ENCODE measurements around the gene CLEC20A.

CLEC20A gene
- 0 reads per million in 4 experiments for total RNA-seq

DNA sequence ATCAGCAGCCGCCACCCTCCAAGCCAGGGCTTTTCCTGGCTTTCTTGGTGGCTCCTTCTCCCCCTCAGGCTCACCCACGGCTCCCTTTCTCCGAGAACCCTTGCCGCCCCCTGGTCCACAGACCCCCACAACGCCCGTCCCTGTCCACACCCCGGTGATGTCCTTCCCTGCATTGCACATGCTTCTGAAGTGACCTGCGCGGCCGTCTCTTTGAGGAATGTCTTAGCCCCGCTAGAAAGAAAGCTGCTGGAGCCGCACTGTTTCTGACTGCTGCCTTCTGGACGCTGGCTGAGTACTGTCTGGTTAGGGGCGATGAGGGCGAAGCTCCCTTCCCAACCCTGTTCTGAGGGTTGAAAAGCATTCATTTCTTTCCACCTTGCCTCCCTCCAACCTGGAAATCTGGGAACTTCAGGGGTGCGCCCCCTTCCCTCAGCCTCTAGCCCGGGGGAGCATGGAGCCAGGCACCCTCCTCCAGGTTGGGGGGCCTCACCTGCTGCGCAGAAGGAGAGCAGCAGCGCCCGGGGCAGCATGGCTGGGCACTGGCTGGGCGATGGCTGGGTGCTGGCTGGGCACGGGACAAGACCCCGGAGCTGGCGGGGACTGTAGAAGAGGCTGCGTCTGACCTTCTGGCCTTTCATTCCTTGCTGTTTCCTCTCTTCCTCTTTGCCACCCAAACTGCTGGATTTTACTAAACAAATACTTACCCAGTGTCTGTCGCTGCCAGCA lies at the start of gene CLEC20A:
Gene CLEC20A (minus strand): TSS at position 555 of the 726 bp plus-strand sequence. CDS start 25 bp downstream, at position 530.
- no peak for DNase-seq

DNA sequence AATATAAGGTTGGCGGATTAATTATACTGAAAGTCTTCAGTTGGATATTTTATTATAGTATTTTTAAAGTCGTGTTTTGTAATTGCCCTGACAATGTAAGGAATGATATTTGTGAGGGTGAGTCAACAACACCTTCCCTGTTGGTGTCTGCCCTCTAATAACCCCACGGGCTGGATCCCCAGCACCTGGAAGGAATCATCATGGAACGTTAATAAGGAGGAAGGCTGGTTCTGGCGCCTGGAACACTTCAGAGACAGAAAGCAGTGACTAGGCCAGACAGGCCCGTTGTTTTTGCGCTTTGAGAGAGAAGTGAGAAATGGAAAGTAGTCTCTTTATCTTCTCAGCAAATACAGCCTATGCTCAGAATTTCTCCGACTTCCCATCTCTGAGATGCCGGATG lies 47.8 kb upstream of the CLEC20A start:
- DNase-seq = no peak

DNA sequence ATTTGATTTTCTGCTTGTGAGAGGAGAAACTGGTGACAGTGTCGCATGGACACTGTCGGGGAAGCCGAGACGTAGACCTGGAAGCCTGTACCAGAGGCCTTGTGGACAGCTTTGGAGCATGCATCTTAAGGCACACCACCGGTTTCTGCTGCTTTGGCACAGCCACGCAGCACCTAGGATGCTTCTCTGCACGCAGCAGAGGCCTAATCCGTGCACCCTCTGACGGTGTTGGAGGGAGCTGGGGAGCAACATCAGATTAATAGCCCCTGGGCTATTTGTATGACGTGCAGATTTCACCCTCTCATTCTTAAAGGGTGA lies 46.5 kb upstream of the CLEC20A start:
- DNase-seq = no peak

DNA sequence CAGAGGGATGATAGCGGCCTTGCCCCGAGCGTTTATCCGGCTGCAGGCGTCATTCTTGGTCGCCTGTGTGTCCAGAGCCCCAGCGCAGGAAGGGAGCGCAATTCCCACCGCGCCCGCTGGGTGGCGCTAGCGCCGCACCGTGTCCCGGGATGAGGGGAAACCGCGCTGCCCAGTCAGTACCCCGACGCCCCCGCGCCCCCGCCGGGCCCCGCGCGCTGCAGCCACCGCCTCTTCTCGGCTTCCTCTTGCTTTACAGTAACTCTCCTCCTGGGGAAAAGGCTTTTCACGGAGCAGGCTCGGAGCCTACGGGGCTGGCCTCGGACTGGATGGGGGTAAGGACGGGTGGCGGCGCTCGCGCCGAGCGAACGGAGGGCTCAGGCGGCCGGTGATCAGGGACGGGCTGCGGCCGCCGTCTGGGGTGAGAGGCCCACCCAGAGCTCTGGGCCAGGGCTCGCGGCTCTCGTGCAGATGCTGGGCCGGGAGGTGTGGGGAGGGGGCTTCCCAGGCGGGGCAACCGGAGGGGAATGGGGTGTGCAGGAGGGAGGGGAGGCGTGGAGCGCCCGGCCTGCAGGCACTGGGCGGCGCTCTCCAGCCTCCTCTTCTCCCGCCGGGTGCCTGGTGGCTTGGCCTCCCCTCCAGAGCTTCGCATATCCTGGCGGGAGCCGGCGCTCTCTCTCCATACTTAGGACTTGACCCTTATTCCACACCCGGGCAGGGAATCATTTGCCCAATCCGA lies 46.0 kb upstream of the CLEC20A start:
- peak; percentile 75 for DNase-seq

DNA sequence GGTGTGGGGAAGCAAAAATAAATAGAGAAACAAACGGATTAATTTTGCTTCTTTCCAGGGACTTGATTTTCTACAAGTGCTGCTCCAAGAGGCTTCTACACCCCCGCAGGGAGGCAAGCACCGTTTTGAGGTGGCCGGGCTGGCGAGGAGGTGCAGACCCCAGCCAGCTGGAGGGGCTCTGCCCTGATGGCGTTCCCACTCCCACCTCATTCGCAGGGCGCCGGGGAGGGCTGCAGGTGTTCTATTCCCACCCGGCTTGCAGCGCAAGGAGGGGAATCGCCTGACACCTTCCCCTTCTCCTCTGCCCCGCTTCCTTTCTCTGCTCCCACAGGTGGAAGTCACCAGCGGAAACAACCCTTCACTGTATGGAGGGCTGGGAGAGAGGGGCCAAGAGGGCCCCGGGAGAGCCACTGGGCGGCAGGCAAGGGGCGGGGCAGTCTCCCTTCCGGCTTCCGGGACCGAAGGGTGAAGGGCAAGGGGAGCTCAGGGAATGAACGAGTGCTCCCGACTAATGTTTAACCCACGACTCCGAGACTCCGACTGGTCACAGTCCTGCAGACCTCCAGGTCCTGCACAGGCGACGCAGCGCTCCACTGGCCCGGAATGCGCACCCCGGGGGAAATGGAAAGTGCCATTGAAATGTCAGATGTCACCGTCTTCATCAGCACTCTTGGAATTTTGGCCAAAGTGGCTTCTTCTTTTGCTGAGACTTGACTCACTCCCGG lies 45.2 kb upstream of the CLEC20A start:
- DNase-seq = peak; percentile 6

DNA sequence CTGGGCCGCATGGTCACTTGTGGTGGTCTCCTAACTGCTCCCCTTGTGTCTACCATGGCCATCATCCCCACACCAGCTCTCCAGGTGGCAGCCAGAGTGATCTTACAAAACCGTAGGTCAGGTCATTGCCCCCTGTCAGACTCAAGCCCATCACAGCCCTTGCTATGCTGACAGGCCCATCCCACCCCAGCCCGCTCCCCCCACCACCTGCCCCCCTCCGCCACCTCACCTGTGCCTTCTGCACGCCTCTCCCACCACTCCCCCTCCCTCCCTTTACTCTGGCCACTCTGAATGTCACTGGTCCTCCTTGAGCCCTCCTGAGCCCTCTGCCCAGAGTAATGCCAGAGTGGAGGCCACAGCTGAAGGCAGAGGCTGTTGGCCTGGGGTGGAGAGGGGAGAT lies 44.6 kb upstream of the CLEC20A start:
- DNase-seq = no peak

DNA sequence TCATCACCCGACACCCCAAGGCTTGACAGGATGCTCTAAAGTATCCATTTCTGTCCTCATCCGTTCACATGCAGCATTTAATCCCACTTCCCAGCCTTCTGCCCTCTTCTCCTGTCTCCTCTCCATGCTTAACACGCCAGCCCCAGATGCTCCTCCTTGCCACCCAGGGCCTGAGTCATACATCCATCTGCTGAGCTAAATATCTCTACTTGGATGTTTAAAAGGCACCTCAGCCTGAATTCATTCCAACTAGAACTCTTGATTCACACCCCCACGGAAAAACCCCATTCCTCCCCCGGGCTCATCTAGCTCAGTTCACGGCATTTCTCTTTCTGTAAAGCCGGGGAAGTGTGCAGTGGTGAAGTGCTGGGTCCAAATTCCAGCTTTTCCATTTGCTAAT lies 43.9 kb upstream of the CLEC20A start:
- no peak for DNase-seq

DNA sequence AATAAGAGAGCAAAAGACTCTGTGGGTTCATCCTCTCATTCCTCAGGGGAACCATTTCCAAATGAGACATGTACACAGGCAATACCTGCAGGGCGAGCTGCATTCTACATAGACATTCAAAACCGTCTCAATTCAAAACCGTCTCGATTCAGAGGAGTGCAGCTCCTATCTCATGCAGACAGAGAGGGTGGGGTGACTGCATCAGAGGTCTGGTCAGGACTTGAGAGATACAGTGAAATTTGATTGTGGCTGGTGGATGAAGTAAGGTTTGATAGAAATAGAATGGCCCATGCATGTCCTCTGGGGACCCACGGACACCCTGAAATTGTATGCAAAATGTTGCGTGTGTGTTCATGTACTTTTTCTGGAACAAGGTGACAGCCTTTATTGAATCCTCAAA lies 43.4 kb upstream of the CLEC20A start:
- no peak for DNase-seq

DNA sequence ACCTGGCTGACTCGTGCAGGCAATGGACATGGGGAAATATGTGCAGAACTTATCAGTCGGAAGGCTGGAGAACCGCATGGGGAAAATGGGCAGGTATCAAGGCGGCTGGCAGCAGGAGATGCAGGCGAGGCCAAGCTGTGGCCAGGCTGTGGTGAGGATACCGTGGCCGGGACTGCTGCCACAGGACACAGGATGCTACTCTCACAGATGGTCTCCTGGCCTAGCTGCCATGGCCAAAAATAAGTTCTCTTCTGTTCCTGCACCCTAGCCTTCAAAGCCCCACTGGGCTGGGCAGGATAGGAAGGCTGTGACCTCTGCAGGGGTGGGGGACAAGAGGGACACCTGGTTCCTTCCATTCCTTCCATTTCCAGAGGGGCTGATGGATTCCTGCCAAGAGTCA lies 42.5 kb upstream of the CLEC20A start:
- DNase-seq = no peak

DNA sequence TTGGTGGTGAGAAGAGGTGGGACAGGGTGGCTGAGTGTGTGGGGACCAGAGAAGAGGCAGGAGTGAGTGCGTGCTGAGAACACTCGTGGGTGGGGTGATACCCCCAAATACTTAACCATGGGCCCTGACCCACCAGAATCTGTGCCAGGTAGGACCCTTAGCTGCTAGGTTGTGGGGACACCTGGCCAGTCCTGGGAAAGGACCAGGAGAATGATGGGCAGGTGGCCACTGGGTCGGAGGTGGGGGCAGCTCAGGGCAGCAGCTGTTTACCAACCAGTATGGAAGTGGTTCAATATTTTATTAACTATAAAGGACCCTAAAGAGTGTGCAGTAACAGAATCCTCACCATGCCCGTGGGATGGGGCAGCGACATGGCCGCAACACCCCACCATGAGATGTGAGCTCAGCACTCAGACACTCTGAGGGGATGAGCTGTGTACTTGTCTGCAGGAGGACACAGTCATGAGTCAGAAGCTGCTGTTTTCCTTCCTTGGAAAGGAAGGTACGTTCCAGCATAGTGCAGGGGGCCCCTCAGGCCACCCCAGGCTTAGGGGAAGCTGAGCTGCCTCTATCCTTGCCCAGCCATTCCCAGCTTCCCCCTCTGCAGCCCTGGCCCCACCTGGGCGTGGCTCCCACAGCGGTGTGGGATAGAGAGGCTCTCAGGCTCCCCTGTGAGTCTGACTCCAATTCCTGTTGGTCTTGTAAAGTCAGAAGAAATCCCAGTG lies 41.6 kb upstream of the CLEC20A start:
- no peak for DNase-seq

DNA sequence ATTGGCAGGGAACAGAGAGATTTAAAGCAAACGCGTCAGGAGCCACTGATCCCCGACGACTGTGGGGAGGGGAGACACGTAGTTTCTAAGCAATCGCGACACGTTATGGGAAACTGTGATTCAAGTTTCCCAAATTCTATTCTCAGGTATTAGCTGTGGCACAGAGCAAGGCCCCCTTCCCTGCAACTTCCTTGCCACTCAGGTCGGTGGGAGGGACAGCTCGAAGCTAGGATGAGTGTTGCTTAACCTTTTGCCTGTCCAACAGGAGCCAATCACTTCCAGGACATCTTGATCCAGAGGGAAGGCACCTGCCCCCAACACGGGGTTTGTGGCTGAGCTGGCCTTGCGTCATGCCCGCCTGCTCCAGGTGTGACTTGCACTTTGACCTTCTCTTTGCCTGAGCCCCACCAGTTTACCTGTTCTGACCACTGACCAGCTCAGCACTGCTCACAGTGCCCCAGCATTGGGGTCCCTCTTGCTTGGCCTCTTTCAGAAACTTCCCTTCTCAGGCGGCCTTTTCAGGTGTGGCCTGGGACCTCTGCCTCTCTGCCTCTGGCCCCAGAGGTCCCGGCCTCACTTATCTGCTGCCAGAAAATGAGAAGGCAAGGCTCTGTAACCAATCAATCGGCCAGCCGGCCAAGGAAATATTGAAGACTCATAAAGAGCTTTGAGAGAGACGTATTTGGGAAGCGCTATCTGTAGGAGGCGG lies 40.8 kb upstream of the CLEC20A start:
- DNase-seq = no peak

DNA sequence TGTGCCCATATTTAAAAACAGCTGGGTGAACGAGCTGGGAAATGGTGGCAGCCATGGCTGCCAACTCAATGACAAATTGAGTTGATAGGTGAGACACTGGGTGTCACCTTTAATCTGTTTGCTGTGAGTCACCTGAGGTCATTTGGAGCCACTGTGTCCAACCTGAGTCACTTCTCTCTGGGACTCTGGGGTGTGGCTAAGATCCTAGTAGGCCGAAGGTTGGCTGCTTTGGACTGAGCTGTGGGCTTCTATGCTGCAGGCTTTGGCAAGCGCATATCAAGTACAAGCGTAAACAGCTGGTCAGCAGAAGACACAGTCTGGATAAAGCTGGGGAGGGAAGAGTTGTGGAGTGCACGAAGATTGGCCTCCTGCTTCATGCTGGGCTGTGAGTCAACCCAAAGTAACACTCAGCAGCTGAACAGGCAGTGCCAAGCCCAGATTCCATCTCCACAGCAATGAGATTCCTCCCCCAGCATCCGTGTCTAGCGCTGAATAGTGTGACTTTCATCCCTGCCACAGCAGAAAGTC lies 40.1 kb upstream of the CLEC20A start:
- no peak for DNase-seq

DNA sequence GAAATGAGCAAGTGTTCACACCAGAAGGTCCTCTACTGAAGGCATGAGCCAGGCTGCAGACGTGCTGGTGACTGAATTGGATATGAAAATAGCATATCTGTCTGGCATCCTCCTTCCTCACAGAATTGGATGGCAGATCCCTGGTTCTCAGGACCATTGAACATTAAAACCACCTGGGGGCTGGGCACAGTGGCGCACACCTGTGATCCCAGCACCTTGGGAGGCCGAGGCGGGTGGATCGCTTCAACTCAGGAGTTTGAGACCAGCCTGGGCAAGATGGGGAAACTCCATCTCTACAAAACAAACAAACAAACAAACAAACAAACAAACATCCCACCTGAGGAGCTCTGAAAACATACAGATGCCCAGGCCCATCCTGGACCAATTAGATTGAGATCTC lies 39.6 kb upstream of the CLEC20A start:
- no peak for DNase-seq

DNA sequence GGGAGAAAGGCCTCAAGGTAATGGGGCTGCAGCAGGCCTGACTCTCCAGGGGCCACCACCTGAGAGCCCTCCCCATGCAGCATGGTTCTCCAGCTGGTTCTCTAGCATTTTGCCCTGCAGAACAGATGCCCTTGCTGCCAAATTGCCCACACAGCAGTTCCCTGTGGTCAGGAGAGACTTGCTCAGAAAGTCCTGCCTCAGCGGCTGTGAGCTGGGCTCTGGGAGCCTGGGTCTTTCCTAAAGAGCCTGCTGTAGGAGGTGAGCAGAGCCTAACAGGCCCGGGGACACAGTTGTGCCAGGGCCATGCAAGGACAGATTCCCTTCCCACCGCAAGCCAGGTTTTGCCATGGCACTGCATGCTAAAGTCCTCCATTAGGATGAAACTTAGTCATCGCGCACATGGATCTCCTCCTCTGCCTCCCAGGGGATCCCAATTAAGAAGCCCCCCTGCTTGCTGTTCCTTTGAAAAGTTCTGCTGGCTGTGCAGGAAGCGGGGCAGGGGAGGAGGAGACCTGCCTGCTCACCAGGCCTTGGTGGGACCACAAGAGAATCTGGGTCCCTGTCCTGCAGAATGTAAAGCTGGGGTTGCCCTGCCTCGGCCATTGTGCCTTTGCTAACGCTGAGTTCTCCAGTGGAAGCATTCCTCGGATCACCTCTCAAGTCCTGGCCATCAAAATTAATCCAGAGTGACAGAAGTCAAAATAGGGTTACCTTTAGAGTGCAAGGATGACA lies 37.5 kb upstream of the CLEC20A start:
- no peak for DNase-seq

DNA sequence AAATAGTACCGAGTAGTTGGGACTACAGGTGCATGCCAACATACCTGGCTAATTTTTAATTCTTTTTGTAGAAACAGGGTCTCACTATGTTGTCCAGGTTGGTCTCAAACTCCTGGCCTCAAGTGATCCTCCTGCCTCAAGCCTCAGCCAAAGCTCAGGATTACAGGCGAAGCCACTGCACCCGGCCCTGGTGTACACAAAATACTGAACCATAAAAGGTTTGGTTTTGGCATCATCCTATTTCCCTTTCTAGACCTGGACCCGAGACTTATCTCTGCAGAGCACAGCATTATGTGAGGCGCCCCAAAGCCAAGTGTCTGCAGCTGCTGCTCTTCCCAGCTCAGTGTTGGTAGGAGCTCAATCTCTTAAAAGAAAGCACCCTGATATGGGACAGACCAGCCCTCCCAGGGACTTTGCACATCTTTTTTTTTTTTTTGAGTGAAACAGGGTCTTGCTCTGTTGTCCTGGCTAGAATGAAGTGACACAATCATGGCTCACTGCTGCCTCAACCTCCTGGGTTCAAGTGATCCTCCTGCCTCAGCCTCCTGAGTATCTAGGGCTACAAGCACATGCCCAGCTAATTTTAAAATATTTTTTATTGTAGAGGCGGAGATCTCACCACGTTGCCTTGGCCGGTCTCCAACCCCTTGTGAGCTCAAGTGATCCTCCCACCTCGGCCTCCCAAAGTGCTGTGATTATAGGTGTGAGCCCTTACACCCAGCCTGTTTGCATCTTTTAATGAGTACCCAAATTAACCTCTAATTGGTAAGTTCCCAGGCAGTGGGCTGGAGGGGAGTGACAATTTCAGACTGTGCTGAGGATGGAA lies 36.6 kb upstream of the CLEC20A start:
- DNase-seq = no peak

DNA sequence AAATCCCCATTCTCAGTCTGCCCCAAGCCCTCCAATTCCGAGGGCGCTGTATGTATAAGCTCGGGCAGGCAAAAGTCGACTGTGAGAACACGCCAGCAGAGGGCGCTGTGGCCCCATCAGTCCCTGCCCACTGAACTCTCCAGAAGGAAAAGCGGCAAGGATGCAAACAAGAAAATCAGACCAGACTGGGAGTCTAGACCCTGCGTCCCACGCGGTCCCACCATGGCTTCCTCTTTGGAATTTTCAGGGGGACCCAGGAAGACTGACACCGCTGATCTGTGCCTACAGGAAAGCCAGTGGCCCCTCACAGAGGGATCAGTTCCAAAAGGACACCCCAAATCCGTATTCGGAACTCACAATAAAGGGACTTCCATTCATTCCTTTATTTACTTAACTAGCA lies 35.6 kb upstream of the CLEC20A start:
- peak; percentile 59 for DNase-seq

DNA sequence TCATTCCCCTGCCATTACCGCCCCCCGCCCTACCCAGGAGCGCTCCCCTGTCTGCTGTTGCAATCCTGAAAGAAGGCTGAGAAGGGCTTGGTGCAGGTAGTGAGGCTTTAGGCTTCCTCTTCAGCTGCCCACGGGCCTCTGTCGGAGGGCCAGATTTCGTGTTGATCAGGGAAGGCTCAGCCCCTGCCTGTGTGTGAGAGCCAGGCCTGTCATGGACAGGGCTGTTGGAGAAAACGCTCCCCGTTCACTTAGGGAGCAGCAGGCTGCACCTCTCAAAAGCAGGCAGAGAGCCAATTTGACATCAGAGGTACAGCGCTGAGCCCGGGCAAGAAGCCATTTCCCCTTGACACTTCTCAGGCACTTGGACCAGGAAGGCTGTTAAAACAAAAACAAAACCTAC lies 35.1 kb upstream of the CLEC20A start:
- DNase-seq = no peak

DNA sequence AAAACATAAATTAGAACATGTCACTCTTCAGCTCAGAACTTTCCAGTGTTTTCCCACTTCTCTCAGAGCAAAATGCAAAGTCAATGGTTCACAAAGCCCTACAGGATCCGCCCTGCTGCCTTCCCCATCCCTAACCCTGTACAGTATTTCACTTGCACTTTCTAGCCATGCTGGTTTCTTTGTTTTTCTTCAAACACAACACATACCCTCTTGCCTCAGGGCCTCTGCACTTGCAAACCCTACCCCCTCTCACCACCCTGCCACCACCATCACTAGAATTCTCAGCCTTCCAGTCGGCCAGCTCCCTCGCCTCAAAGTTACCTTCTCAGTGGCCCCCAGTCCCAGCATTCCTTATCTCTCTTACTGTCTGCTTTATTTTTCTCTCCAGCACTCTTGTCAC lies 33.7 kb upstream of the CLEC20A start:
- no peak for DNase-seq

DNA sequence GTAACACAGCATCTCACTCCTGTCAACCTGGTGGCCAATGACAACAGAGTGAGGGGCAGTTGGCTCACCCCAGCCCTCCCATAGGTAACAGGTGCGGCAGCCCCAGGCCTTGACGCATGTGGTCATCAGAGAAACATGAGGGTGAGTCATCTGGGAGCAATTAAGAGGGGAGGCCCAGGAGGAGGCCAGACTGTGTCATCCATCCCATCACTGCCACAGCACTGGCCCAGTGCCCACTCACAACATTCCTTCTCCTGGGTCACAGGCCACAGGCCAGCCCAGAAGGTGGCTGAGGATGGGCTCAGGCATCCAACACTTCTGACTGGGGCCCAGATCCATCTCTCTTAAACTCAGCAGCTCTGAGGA lies 33.3 kb upstream of the CLEC20A start:
- no peak for DNase-seq

DNA sequence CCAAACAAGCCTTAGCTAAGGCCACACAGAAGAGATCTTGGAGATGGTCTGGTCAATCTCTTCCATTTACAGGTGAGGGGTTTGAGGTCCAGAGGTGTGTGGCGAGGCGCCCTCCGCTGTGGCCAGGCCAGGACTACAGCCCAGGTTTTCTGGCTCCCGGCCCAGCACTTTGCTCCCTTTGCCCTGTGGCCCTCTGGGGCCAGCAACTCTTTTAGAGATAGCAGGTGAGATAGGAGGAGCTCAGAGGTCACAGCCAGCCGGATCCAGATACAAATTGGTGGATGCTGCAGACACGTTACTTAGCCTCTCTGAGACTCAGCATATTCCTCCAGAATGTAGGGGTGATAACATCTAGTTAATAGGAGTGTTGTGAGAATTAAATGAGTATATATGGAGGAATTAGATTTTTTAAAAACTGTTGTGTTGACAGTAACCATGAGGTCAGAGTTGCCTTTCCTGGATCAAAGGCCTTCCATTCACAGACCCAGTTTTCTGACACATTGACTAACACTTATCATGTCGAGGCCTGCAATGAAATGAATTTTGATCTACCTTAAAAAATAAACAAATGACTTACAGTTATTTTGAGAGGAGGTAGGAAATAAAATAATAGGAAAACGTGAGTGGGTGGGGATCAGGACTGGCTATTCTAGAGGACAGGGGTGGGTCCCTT lies 32.7 kb upstream of the CLEC20A start:
- no peak for DNase-seq

Data from effector CD8-positive, alpha-beta T cell (primary cell).